GM12891 (cell line): ENCODE measurements around the gene WNT7B.
A peak's percentile ranks its signal among the peaks of the same experiment; 100 is the strongest.

ENCODE experiments used
- DNase-seq: peaks from one replicate; pipeline ENCODE4 v3.0.0; 2011; ENCODE audit warnings: low spot score; ENCODE audit not compliant: insufficient read length
- FAIRE-seq: peaks from 2 replicates; lab custom pipeline; 2011; peaks lifted over from hg19 to GRCh38; lab: Jason Lieb, UNC
- PAX5 ChIP-seq: IDR thresholded peaks from 2 replicates; pipeline ENCODE4 v1.6.1; 2011; ENCODE audit warnings: low read length, moderate library complexity, mild to moderate bottlenecking; ENCODE audit not compliant: insufficient read depth, severe bottlenecking
- POLR2A ChIP-seq: IDR thresholded peaks from 2 replicates; pipeline ENCODE4 v1.6.1; 2011; ENCODE audit warnings: low read depth, low read length, control low read depth
- POLR2AphosphoS5 ChIP-seq: IDR thresholded peaks from 2 replicates; pipeline ENCODE4 v1.6.1; 2011; ENCODE audit warnings: low read depth, low read length, control low read depth
- POU2F2 ChIP-seq: IDR thresholded peaks from 2 replicates; pipeline ENCODE4 v1.6.1; 2011; ENCODE audit warnings: low read depth, mild to moderate bottlenecking, control low read depth, low read length, moderate library complexity
- SPI1 ChIP-seq: IDR thresholded peaks from 2 replicates; pipeline ENCODE4 v1.6.1; 2011; ENCODE audit warnings: low read depth, low read length, control low read depth
- TAF1 ChIP-seq: IDR thresholded peaks from 2 replicates; pipeline ENCODE4 v1.6.1; 2011; ENCODE audit warnings: low read depth, low read length, control low read depth

The WNT7B gene

DNA sequence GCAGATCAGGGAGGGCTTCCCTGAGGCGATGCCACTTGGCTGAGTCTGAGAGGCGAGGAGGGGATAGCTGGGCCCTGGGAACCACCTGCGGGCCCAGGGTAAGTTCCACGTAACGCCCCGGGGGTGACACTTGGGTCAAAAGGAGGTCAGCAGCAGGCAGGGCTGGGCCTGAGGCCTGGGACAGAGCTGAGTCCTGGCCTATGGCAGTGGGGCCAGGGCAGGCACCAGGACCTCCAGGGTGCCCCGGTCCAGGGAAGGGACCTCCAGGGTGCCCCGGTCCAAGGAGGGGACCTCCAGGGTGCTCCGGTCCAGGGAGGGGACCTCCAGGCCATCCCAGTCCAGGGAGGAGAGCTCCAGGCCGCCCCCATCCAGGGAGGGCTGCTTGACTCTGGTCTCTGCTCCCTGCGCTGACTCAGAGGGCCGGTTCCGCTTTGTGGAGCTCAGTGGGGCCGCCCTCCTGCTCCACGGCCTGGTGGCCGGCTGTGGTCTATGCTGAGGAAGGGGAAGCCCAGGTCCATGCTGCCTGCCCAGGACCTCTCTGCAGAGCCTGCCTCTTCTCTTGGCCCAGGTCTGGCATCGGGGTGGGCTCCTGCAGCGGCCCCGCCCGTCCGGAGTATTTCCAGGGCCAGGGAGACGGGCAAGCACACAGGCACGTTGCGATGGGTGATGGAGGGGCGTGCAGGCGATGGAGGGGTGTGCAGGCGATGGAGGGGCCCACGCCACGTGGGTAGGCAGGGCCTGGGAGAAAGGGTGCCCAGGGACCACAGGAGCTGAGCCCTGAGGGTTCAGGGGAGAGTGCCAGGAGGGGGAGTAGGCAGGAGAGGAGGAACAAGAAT is 19.5 kb upstream of the WNT7B start:
- TF ChIP-seq SPI1 = peak; percentile 71
- TF ChIP-seq PAX5 = peak; percentile 53
- no peak for TF ChIP-seq POU2F2
- DNase-seq (no peak), FAIRE-seq (no peak)

DNA sequence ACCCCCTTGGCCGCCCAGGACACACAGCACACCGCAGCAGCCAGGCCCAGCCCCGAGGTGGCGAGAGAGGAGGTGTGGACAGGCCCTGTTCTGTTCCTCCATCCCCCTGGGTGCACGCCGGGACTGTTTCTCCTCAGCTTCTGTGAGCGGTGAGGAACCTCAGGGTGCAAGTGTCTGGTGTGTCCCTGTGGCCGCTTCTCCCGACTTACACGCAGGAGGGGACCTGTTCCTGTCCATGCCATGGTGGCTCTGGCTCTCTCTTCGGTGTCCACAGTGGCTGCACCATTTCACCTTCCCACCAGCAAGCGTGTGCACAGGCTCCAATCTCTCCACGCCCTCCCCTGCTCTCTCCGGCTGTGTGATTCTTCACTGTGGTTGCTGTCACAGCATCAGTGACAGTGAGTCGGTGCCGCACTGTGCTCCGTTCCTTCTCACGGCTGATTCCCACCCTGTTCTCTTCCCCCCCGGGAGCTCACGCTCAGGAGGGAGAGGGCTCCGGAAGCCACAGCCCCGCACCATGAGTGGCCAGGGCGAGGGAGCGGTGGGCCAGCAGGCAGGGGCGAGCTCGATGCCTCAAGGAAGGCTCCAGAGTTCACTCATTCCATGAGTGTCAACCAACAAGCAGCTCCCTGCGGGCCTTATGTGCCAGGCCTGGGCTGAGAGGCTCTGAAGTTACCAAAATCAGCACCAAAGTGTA is 18.6 kb upstream of the WNT7B start:
- no peak for FAIRE-seq
- TF ChIP-seq SPI1 (no peak), POU2F2 (no peak), POLR2A (no peak), TAF1 (no peak), POLR2AphosphoS5 (no peak), PAX5 (no peak)
- DNase-seq = no peak

DNA sequence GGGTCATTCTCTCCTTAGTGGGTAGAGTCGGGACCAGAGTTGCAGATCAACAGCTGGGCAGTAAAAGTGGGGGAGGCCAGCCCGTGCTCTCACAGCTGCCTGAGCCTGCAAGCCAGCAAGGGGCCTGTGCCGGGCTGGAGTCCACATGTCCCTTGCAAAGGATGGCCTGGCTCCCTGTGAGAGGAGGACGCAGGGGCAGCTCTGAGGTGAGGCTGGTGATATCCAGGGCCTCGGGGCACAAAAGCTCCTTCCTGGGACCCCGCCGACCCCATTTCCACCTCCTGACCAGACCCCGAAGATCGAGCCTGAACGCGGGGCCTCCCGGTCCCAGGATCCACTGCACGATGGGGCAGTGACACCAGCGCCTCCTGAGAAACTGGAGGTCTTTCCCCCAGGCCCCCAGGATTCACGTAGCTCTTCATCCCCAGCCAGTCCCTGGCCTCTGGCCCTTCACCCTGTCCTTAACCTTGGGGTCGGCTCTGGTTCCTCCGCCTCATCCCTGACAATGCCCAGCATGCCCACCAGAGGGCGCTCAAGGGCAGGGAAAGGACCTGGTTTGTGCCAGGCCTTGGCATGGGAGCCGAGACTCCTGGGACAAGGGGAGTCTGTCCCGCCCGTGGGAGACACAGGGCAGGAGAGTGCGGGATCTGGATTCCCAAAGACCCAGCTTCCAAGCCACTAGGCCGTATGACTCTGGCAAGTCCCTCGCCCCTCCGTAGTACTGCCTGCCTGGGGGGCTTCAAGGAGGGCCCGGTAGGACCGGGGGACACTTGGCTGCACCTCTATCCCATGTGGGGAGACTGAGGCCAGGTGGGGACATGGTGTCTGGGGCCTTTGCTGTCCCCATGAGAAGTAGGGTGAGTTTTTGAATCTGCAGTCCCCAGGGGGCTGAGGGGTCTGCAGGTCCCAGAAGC is 17.8 kb upstream of the WNT7B start:
- FAIRE-seq (peak; percentile 96), DNase-seq (peak; percentile 75)
- no peak for TF ChIP-seq POLR2A

DNA sequence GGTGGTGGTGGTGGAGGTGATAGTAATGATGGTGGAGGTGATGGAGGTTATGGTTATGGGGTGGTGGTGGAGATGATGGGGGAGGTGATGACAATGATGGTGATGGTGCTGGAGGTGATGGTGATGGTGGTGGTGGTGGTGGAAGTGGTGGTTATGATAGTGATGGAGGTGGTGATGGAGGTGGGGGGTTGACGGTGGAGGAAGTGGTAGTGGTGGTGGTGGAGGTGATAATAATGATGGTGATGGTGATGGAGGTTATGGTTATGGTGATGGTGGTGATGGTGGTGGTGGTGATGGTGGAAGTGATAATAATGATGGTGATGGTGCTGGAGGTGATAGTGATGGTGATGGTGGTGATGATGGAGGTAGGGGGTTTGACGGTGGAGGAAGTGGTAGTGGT is 16.9 kb upstream of the WNT7B start:
- FAIRE-seq = no peak

DNA sequence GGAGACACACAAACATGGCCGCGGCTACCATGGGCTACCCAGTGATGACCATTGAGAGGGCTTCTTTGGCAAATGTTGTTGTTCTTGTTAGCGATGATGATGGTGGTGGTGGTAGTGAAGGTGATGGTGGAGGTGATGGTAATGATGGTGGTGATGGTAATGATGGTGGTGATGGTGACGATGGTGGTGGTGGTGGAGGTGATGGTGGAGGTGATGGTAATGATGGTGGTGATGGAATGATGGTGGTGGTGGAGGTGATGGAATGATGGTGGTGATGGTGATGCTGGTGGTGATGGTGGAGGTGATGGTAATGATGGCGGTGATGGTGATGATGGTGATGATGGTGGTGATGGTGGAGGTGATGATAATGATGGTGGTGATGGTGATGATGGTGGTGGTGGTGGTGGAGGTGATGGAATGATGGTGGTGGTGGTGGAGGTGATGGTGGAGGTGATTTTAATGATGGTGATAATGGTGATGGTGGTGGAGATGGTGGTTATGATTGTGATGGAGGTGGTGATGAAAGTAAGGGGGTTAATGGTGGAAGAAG is 16.3 kb upstream of the WNT7B start:
- DNase-seq (no peak), FAIRE-seq (no peak)
- TF ChIP-seq SPI1 (no peak), POU2F2 (no peak), POLR2A (no peak), PAX5 (no peak), TAF1 (no peak), POLR2AphosphoS5 (no peak)

More for the DNA sequence above, 16.9 kb upstream of the WNT7B start:
- DNase-seq = no peak
- TF ChIP-seq TAF1 (no peak), POLR2A (no peak), POLR2AphosphoS5 (no peak), POU2F2 (no peak), PAX5 (no peak), SPI1 (no peak)

DNA sequence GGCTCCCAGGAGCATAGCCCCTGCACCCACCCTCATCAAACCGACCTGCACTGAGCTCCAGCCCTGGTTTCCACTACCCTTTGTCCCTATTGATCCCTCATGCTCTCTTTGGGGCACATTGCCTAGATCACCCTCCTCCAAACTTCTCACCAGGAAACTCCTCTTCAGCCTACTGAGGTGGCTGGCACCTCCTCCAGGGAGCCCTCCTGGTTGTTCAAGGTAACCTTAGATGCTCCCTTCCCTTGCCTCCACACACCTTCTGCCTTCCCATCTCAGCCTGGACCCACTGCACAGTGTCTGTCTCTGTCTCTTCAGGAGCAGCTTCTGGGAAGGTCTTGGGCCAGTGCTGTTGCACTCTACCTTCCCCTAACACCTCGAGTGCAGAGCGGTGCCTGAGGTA is 15.8 kb upstream of the WNT7B start:
- no peak for TF ChIP-seq SPI1
- no peak for TF ChIP-seq TAF1
- TF ChIP-seq POLR2AphosphoS5 = no peak
- TF ChIP-seq PAX5 = no peak
- no peak for TF ChIP-seq POLR2A
- no peak for TF ChIP-seq POU2F2
- no peak for FAIRE-seq
- no peak for DNase-seq

DNA sequence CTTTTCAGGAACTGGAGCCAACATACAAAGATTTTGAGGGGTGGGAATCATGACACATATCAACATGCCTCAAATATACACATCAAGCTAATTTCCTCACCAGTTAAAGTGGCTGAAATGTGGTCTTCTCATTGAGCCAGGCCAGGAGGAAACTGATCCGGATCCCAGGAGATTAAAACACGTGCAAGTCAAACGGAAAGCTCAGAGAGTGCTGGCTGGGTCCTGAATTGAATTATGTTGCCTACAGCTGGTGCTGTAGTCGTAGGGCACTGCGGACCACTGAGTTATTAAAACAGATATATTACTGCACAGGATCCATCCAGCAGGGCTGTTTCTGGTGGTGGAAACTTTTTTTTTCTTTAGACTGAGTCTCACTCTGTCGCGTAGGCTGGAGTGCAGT is 14.1 kb upstream of the WNT7B start:
- no peak for TF ChIP-seq POLR2A
- no peak for TF ChIP-seq POU2F2
- TF ChIP-seq POLR2AphosphoS5 = no peak
- no peak for TF ChIP-seq SPI1
- no peak for TF ChIP-seq TAF1
- TF ChIP-seq PAX5 = no peak
- DNase-seq = no peak
- FAIRE-seq = no peak

DNA sequence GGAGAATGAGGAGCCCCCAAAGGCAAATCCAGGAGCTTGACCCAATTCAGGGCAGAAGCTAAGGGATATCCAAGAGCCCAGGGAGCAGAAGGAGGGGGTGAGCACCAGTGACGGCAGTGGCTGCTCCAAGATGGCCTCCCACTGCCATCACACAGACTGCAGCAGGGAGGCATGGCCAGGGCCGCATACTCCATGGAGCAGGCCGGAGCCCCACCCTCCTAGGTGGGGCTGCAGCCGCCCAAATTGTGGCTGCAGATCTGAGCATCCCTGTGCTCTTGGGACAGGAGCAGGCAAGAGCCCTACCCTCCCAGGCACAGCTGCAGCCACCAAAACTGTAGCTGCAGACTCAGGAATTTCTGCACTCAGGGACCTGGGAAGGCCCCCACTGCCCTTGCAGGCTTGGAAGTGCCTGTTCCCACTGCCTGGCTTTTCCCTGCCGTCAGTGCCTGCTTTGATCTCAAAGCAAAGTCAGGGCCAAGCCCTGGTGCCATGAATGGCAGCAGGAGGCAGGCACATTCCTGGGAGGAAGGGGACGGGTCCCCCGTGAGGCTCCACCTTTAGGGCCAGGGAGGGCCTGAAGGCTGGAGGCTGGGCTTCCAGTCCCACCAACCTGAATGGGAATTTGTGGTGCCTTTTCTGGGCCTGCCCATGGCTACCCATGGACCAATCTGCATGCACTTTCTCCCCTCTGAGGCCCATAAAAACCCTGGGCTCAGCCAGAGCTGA is 10.3 kb upstream of the WNT7B start:
- FAIRE-seq (no peak), DNase-seq (no peak)
- no peak for TF ChIP-seq POU2F2
- TF ChIP-seq POLR2A = no peak
- TF ChIP-seq SPI1 = no peak
- TF ChIP-seq PAX5 = no peak
- TF ChIP-seq TAF1 = no peak
- no peak for TF ChIP-seq POLR2AphosphoS5

DNA sequence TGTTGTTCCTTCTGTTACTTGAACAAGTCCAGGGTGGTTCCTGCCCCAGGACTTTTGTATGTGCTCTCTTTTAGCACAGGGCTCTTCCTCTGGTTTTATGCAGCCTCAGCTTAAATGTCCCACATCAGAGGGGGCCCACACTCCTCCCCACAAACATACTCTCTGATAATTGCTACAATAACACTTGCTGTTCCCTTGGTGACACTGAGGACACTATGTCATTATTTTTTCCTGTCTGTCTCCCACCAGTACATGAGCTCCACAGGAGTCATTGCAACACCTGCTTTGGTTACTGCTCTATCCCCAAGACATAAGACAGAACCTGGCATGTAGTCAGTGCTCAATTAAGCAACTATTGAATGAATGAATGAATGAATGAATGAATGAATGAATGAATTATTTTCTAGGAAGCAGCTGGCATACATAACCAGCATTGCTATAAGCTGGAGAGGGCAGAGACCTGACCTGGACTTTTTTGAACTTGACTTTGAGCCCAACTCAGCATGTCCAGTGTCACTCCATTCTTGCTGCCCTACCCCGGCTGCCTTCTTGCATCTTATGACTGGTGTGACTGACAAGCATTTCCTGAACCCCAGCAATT is 7.5 kb upstream of the WNT7B start:
- FAIRE-seq (no peak), DNase-seq (no peak)
- TF ChIP-seq POLR2AphosphoS5 = no peak
- TF ChIP-seq SPI1 = no peak
- no peak for TF ChIP-seq POLR2A
- TF ChIP-seq PAX5 = no peak
- TF ChIP-seq TAF1 = no peak
- TF ChIP-seq POU2F2 = no peak
